ENCODE data around the gene CEP112. TPM values are rescaled to one million over a fixed set of nuclear protein-coding genes. Genes with fewer than 3 reads are reported as not detected.

CEP112 gene
- polyA plus RNA-seq, 1 donor from 2014 or later = 6.0 TPM

- Histone ChIP-seq H3F3A (ENCODE audit: insufficient read depth, low read length, poor library complexity, severe bottlenecking) (no peaks in the 10 kb centered on the region), H3K36me3 (ENCODE audit: insufficient read depth, low read length) (no peaks in the 10 kb centered on the region), H2AFZ (ENCODE audit: low read depth, low read length) (no peak overlapping the region), H3K9me3 (ENCODE audit: low read length) (no peaks in the 10 kb centered on the region), H3K27ac (ENCODE audit: low read length) (no peak overlapping the region), H3K27me3 (ENCODE audit: insufficient read depth, low read depth, low read length) (no peaks in the 10 kb centered on the region), H3K79me2 (replicated peaks; ENCODE audit: insufficient read depth, low read length) (no peaks in the 10 kb centered on the region), H3K9ac (ENCODE audit: low read length) (no peak overlapping the region), H3K4me2 (ENCODE audit: low read length) (no peak overlapping the region), H3K4me3 (ENCODE audit: low read length) (no peak overlapping the region), H4K20me1 (ENCODE audit: insufficient read depth) (no peaks in the 10 kb centered on the region), H3K9me2 (ENCODE audit: insufficient read depth, low read length) (no peaks in the 10 kb centered on the region)
- TF ChIP-seq, protein P1, sequence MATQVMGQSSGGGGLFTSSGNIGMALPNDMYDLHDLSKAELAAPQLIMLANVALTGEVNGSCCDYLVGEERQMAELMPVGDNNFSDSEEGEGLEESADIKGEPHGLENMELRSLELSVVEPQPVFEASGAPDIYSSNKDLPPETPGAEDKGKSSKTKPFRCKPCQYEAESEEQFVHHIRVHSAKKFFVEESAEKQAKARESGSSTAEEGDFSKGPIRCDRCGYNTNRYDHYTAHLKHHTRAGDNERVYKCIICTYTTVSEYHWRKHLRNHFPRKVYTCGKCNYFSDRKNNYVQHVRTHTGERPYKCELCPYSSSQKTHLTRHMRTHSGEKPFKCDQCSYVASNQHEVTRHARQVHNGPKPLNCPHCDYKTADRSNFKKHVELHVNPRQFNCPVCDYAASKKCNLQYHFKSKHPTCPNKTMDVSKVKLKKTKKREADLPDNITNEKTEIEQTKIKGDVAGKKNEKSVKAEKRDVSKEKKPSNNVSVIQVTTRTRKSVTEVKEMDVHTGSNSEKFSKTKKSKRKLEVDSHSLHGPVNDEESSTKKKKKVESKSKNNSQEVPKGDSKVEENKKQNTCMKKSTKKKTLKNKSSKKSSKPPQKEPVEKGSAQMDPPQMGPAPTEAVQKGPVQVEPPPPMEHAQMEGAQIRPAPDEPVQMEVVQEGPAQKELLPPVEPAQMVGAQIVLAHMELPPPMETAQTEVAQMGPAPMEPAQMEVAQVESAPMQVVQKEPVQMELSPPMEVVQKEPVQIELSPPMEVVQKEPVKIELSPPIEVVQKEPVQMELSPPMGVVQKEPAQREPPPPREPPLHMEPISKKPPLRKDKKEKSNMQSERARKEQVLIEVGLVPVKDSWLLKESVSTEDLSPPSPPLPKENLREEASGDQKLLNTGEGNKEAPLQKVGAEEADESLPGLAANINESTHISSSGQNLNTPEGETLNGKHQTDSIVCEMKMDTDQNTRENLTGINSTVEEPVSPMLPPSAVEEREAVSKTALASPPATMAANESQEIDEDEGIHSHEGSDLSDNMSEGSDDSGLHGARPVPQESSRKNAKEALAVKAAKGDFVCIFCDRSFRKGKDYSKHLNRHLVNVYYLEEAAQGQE (IDR thresholded peaks at IDR 0.05; ENCODE audit: borderline replicate concordance) = no peak
- no peak for TF ChIP-seq RAD21 (conservative IDR thresholded peaks at IDR 0.05)
- TF ChIP-seq MXI1 (conservative IDR thresholded peaks at IDR 0.05; ENCODE audit: poor library complexity, severe bottlenecking) = no peak
- no peak for TF ChIP-seq TAF1 (IDR thresholded peaks at IDR 0.05; ENCODE audit: low read depth)
- no peak for TF ChIP-seq POLR2AphosphoS5 (IDR thresholded peaks at IDR 0.05)
- no peak for TF ChIP-seq SMC3 (conservative IDR thresholded peaks at IDR 0.05; ENCODE audit: poor library complexity)
Measured at GRCh38 chr17:66184392-66184791, 7.5 kb downstream of the CEP112 start.

GRCh38 chr17:66183529-66183928 lies 8.4 kb downstream of the CEP112 start:
- H3K36me3 ChIP-seq (ENCODE audit: insufficient read depth, low read length) = no peaks in the 10 kb centered on the region
- H3K9ac ChIP-seq (ENCODE audit: low read length) = no peak overlapping the region
- TF ChIP-seq CTCF (IDR thresholded peaks at IDR 0.05; ENCODE audit: poor library complexity, severe bottlenecking) (no peak), SMC3 (conservative IDR thresholded peaks at IDR 0.05; ENCODE audit: poor library complexity) (no peak), RAD21 (conservative IDR thresholded peaks at IDR 0.05) (no peak), EP300 (conservative IDR thresholded peaks at IDR 0.05; ENCODE audit: poor library complexity, severe bottlenecking) (no peak), EZH2 (IDR thresholded peaks at IDR 0.05; ENCODE audit: borderline replicate concordance, insufficient read depth, low read length, poor library complexity, severe bottlenecking) (no peak), POLR2AphosphoS5 (IDR thresholded peaks at IDR 0.05) (no peak), TAF1 (IDR thresholded peaks at IDR 0.05; ENCODE audit: low read depth) (no peak), MXI1 (conservative IDR thresholded peaks at IDR 0.05; ENCODE audit: poor library complexity, severe bottlenecking) (no peak)
- TF ChIP-seq, protein P1 (IDR thresholded peaks at IDR 0.05; ENCODE audit: borderline replicate concordance) = no peak
- no peaks in the 10 kb centered on the region for H3K9me2 ChIP-seq (ENCODE audit: insufficient read depth, low read length)
- H3K9me3 ChIP-seq (ENCODE audit: low read length) = no peaks in the 10 kb centered on the region
- H3K79me2 ChIP-seq (replicated peaks; ENCODE audit: insufficient read depth, low read length) = no peaks in the 10 kb centered on the region
- no peak overlapping the region for H3K4me3 ChIP-seq (ENCODE audit: low read length)
- no peak overlapping the region for H2AFZ ChIP-seq (ENCODE audit: low read depth, low read length)
- H3K4me2 ChIP-seq (ENCODE audit: low read length) = no peak overlapping the region
- no peaks in the 10 kb centered on the region for H3F3A ChIP-seq (ENCODE audit: insufficient read depth, low read length, poor library complexity, severe bottlenecking)
- H3K27me3 ChIP-seq (ENCODE audit: insufficient read depth, low read depth, low read length) = no peaks in the 10 kb centered on the region
- H3K27ac ChIP-seq (ENCODE audit: low read length) = no peak overlapping the region
- H4K20me1 ChIP-seq (ENCODE audit: insufficient read depth) = no peaks in the 10 kb centered on the region

All from neural cell (in vitro differentiated cells).